Measurements from ENCODE around the gene TEKT5. TPM values are rescaled to one million over a fixed set of nuclear protein-coding genes. Genes with fewer than 3 reads are reported as not detected.

Gene TEKT5
- total RNA-seq, 1 experiment from 2014 or later = not detected

DNA sequence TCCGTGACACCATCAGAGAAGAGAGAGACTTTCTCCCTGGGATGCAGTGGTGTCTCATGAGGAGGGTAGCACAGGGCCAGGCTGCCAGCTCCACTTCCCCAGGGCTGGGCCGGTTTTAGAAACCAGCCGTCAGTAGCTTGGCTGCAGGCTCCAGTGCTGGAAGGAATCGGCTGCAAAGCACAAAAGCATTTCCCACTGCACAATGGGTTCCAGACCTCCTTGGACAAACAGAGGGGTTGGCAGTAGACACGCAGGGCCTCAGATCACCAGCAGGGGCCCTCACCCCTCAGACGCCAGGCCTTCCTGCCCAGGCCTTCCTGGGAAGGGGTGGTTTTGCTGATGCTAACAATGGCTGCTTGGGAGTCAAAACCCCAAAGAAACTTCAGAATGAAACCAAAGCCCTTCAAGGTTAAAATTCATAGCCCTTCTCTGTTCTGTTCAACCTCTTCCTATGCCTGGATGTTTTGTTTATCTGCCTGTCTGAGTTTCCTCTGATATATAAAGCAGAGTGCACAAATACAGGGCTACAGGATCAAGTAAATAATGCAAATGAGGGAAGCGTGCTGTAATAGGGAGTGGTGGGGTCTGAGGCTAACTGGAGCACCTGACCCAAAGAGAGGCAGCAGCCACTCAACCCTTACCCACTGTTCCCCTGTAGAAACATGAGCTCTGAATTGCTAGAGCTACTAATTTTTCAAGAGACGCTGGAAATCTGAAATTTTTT lies 26.2 kb downstream of the TEKT5 start:
- intact Hi-C loops (cut with micrococcal nuclease; ENCODE audit: unreplicated experiment) = no loop called here
- CTCF ChIA-PET = no interaction called here

GRCh38 chr16:10667239-10667638 lies 27.5 kb downstream of the TEKT5 start:
- Histone ChIP-seq H3K9me3 (ENCODE audit: control insufficient read depth, insufficient read depth, low read depth, low read length) (no peaks in the 10 kb centered on the region), H3K27me3 (ENCODE audit: control insufficient read depth, insufficient read depth, low read length) (no peaks in the 10 kb centered on the region), H3K36me3 (ENCODE audit: control insufficient read depth, insufficient read depth, low read length) (no peaks in the 10 kb centered on the region), H3K4me1 (ENCODE audit: control insufficient read depth, insufficient read depth, low read length) (no peaks in the 10 kb centered on the region), H3K27ac (ENCODE audit: low read length) (no peak overlapping the region), H3K4me3 (ENCODE audit: low read depth in 2 of 2, low read length in 2 of 2) (no peak overlapping the region)
- TF ChIP-seq POLR2AphosphoS5 (IDR thresholded peaks at IDR 0.05; ENCODE audit: low read depth, low read length) = no peak
- no peak for TF ChIP-seq TCF7L2 (IDR thresholded peaks at IDR 0.05; ENCODE audit: low read depth, low read length)
- no peak for TF ChIP-seq SIN3A (IDR thresholded peaks at IDR 0.05; ENCODE audit: borderline replicate concordance, insufficient read depth, low read depth, low read length)
- no peak for TF ChIP-seq REST (IDR thresholded peaks at IDR 0.05; ENCODE audit: insufficient read depth in 1 of 2, low read depth in 2 of 2, low read length in 1 of 2)
- TF ChIP-seq CTCF (IDR thresholded peaks at IDR 0.05) = no peak
- ATAC-seq (no peak), DNase-seq (ENCODE audit: low read depth, low spot score) (no peak)
- in situ Hi-C loops (cut with HindIII; ENCODE audit: low pct_unique_long_range_greater_than_20kb, low sequenced_read_pairs) (no loop called here), intact Hi-C loops (cut with micrococcal nuclease; ENCODE audit: unreplicated experiment) (no loop called here)
- ChIA-PET CTCF (no interaction called here), POLR2A (no interaction called here)
- BruUV-seq (replicated peaks) = no TSS peak

More for the DNA sequence above, 26.2 kb downstream of the TEKT5 start:
- BruUV-seq (replicated peaks) = no TSS peak
- Histone ChIP-seq H3K27ac (ENCODE audit: low read length) (no peak overlapping the region), H3K36me3 (ENCODE audit: control insufficient read depth, insufficient read depth, low read length) (no peaks in the 10 kb centered on the region), H3K9me3 (ENCODE audit: control insufficient read depth, insufficient read depth, low read depth, low read length) (no peaks in the 10 kb centered on the region), H3K27me3 (ENCODE audit: control insufficient read depth, insufficient read depth, low read length) (no peaks in the 10 kb centered on the region), H3K4me1 (ENCODE audit: control insufficient read depth, insufficient read depth, low read length) (no peaks in the 10 kb centered on the region), H3K4me3 (ENCODE audit: low read depth in 2 of 2, low read length in 2 of 2) (no peak overlapping the region)
- in situ Hi-C loops (cut with HindIII; ENCODE audit: low pct_unique_long_range_greater_than_20kb, low sequenced_read_pairs) = no loop called here
- TF ChIP-seq TCF7L2 (IDR thresholded peaks at IDR 0.05; ENCODE audit: low read depth, low read length) = no peak
- peak; percentile 78 for TF ChIP-seq CTCF (IDR thresholded peaks at IDR 0.05)
- DNase-seq (ENCODE audit: low read depth, low spot score) (peak; percentile 7), ATAC-seq (peak; percentile 90)
- POLR2A ChIA-PET = interaction anchor here (0.7 kb wide), 1 partner anchor 262 kb away, joined by 6 read pairs; no protein-coding TSS in a partner anchor
